ENCODE data around the gene NIM1K. TPM values are rescaled to one million over a fixed set of nuclear protein-coding genes. Genes with fewer than 3 reads are reported as not detected.

NIM1K gene
- total and polyA plus RNA-seq, 10 of the 15 experiments (the other 5 are each of a cell fraction or from before 2014, with no cell fraction given), result 0.27 to 1.7 (median 0.66) TPM

DNA sequence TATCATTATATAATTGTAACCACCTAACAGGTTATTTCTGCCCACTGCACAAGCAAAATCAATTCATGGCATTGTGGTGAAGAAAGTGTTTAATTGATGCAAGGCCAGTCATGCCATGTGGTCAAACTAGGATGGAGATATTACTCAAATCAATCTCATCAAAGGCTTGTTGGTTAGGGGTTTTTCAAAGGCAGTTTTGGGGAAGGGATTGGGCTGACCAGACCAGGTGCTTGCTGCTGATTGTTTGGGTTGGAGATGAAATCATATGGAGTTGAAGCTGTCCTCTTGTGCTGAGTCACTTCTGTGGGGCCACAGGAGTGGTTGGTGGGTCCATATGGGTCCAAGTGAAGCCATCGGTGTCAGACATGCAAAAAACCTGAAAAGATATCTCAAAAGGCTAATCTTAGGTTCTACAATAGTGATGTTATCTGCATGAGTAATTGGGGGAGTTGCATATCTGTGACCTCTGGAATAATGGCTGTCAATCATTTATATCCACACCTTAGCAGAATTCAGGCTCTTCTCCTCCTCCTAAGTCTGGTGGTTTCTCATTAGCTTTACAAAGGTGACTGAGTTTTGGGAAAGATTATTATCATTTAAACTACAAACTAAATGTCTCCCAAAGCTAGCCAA, 76.3 kb downstream of the NIM1K start (continued):
- TF ChIP-seq YY1 (IDR thresholded peaks at IDR 0.05; ENCODE audit: low read depth, low read length), result no peak
- TF ChIP-seq, protein P1, sequence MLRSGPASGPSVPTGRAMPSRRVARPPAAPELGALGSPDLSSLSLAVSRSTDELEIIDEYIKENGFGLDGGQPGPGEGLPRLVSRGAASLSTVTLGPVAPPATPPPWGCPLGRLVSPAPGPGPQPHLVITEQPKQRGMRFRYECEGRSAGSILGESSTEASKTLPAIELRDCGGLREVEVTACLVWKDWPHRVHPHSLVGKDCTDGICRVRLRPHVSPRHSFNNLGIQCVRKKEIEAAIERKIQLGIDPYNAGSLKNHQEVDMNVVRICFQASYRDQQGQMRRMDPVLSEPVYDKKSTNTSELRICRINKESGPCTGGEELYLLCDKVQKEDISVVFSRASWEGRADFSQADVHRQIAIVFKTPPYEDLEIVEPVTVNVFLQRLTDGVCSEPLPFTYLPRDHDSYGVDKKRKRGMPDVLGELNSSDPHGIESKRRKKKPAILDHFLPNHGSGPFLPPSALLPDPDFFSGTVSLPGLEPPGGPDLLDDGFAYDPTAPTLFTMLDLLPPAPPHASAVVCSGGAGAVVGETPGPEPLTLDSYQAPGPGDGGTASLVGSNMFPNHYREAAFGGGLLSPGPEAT (IDR thresholded peaks at IDR 0.05; ENCODE audit: low read depth), result peak; percentile 78
- no peak for TF ChIP-seq STAT1 (conservative IDR thresholded peaks at IDR 0.05)
- TF ChIP-seq, protein P2, sequence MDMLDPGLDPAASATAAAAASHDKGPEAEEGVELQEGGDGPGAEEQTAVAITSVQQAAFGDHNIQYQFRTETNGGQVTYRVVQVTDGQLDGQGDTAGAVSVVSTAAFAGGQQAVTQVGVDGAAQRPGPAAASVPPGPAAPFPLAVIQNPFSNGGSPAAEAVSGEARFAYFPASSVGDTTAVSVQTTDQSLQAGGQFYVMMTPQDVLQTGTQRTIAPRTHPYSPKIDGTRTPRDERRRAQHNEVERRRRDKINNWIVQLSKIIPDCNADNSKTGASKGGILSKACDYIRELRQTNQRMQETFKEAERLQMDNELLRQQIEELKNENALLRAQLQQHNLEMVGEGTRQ (IDR thresholded peaks at IDR 0.05; ENCODE audit: borderline replicate concordance, low read depth, low read length), result no peak
- TF ChIP-seq NR2F1 (conservative IDR thresholded peaks at IDR 0.05), result peak; percentile 56; the same call in 1 of the 2 replicates
- no peak for TF ChIP-seq FOS (IDR thresholded peaks at IDR 0.05; ENCODE audit: borderline replicate concordance, extremely low read depth, insufficient read length)
- TF ChIP-seq, protein P3, sequence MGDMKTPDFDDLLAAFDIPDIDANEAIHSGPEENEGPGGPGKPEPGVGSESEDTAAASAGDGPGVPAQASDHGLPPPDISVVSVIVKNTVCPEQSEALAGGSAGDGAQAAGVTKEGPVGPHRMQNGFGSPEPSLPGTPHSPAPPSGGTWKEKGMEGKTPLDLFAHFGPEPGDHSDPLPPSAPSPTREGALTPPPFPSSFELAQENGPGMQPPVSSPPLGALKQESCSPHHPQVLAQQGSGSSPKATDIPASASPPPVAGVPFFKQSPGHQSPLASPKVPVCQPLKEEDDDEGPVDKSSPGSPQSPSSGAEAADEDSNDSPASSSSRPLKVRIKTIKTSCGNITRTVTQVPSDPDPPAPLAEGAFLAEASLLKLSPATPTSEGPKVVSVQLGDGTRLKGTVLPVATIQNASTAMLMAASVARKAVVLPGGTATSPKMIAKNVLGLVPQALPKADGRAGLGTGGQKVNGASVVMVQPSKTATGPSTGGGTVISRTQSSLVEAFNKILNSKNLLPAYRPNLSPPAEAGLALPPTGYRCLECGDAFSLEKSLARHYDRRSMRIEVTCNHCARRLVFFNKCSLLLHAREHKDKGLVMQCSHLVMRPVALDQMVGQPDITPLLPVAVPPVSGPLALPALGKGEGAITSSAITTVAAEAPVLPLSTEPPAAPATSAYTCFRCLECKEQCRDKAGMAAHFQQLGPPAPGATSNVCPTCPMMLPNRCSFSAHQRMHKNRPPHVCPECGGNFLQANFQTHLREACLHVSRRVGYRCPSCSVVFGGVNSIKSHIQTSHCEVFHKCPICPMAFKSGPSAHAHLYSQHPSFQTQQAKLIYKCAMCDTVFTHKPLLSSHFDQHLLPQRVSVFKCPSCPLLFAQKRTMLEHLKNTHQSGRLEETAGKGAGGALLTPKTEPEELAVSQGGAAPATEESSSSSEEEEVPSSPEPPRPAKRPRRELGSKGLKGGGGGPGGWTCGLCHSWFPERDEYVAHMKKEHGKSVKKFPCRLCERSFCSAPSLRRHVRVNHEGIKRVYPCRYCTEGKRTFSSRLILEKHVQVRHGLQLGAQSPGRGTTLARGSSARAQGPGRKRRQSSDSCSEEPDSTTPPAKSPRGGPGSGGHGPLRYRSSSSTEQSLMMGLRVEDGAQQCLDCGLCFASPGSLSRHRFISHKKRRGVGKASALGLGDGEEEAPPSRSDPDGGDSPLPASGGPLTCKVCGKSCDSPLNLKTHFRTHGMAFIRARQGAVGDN (IDR thresholded peaks at IDR 0.05), result 0 out of 2 replicates have a peak, but pooled peaks have one; percentile 29
- no peak for TF ChIP-seq FOXK2 (IDR thresholded peaks at IDR 0.05)
- peak; percentile 89 for TF ChIP-seq EED (IDR thresholded peaks at IDR 0.05; ENCODE audit: low read depth)
- no peak for TF ChIP-seq HDAC6 (IDR thresholded peaks at IDR 0.05; ENCODE audit: unreplicated experiment)
- TF ChIP-seq GABPA (IDR thresholded peaks at IDR 0.05; ENCODE audit: low read depth), result peak; percentile 57; the same call in 1 of the 2 replicates
- TF ChIP-seq POU2F2 (IDR thresholded peaks at IDR 0.05; ENCODE audit: borderline replicate concordance, low read depth, low read length), result peak; percentile 82; the same call in 1 of the 3 replicates
- TF ChIP-seq MYB (IDR thresholded peaks at IDR 0.05; ENCODE audit: borderline replicate concordance, low read depth, low read length), result no peak
- TF ChIP-seq RUNX3 (IDR thresholded peaks at IDR 0.05; ENCODE audit: low read length), result peak; percentile 99
- TF ChIP-seq, protein P4, sequence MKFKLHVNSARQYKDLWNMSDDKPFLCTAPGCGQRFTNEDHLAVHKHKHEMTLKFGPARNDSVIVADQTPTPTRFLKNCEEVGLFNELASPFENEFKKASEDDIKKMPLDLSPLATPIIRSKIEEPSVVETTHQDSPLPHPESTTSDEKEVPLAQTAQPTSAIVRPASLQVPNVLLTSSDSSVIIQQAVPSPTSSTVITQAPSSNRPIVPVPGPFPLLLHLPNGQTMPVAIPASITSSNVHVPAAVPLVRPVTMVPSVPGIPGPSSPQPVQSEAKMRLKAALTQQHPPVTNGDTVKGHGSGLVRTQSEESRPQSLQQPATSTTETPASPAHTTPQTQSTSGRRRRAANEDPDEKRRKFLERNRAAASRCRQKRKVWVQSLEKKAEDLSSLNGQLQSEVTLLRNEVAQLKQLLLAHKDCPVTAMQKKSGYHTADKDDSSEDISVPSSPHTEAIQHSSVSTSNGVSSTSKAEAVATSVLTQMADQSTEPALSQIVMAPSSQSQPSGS (IDR thresholded peaks at IDR 0.05; ENCODE audit: low read length), result peak; percentile 92
- TF ChIP-seq ZSCAN29 (IDR thresholded peaks at IDR 0.05), result no peak
- TF ChIP-seq, protein P5, sequence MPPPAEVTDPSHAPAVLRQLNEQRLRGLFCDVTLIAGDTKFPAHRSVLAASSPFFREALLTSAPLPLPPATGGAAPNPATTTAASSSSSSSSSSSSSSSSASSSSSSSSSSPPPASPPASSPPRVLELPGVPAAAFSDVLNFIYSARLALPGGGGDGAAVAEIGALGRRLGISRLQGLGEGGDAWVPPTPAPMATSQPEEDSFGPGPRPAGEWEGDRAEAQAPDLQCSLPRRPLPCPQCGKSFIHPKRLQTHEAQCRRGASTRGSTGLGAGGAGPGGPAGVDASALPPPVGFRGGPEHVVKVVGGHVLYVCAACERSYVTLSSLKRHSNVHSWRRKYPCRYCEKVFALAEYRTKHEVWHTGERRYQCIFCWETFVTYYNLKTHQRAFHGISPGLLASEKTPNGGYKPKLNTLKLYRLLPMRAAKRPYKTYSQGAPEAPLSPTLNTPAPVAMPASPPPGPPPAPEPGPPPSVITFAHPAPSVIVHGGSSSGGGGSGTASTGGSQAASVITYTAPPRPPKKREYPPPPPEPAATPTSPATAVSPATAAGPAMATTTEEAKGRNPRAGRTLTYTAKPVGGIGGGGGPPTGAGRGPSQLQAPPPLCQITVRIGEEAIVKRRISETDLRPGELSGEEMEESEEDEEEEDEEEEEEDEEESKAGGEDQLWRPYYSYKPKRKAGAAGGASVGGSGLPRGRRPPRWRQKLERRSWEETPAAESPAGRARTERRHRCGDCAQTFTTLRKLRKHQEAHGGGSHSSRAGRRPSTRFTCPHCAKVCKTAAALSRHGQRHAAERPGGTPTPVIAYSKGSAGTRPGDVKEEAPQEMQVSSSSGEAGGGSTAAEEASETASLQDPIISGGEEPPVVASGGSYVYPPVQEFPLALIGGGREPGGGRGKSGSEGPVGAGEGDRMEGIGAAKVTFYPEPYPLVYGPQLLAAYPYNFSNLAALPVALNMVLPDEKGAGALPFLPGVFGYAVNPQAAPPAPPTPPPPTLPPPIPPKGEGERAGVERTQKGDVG (CRISPR knock-in tag; IDR thresholded peaks at IDR 0.05), result no peak
- TF ChIP-seq ZNF622 (IDR thresholded peaks at IDR 0.05), result no peak
- no peak for TF ChIP-seq SREBF2 (IDR thresholded peaks at IDR 0.05; ENCODE audit: low read length)
- TF ChIP-seq JUNB (IDR thresholded peaks at IDR 0.05), result peak; percentile 95
